Sigmoid colon (tissue), 7 donors: ENCODE data around the gene TGIF2. TPM values are rescaled to one million over a fixed set of nuclear protein-coding genes. Genes with fewer than 3 reads are reported as not detected.

Experiments used
- DNase-seq: peaks from one replicate; pipeline ENCODE4 v3.0.0-alpha.2; 2019
- H3K27ac ChIP-seq, 4 donors: fragments of 200-600 bp; sonication (generic); one replicate each; pipeline ENCODE4 v1.5.1; 2016 to 2019; ENCODE audit warnings: mild to moderate bottlenecking in 1 of 4
- H3K27me3 ChIP-seq, 3 donors: fragments of 200-600 bp; sonication (generic); one replicate each; pipeline ENCODE4 v1.5.1; 2019; ENCODE audit warnings: mild to moderate bottlenecking in 1 of 3
- H3K36me3 ChIP-seq, 4 donors: fragments of 200-600 bp; sonication (generic); one replicate each; pipeline ENCODE4 v1.5.1; 2016 to 2019
- H3K4me1 ChIP-seq, 4 donors: fragments of 200-600 bp; sonication (generic); one replicate each; pipeline ENCODE4 v1.5.1; 2017 to 2019
- H3K4me3 ChIP-seq, 4 donors: fragments of 200-600 bp; sonication (generic); one replicate each; pipeline ENCODE4 v1.5.1; 2017 to 2019; ENCODE audit warnings: mild to moderate bottlenecking in 2 of 4, moderate library complexity in 1 of 4
- H3K9me3 ChIP-seq, 4 donors: fragments of 200-600 bp in 3 of 4; sonication (generic) in 3 of 4; one replicate each; pipeline versions ENCODE4 v1.5.1 to v1.6.1; 2013 to 2019
- EP300 ChIP-seq, 4 donors: sonication (generic); formaldehyde crosslinking; IDR thresholded peaks; one replicate each; pipeline ENCODE4 v1.6.1; 2017; ENCODE audit warnings: antibody characterized with exemption in 4 of 4
- POLR2A ChIP-seq, 2 donors: fragments of 450-650 bp; IDR thresholded peaks; one replicate each; pipeline ENCODE4 v1.6.1; 2016; ENCODE audit warnings: antibody characterized with exemption in 2 of 2, mild to moderate bottlenecking in 2 of 2, moderate library complexity in 2 of 2
- POLR2AphosphoS5 ChIP-seq, 4 donors: sonication (generic); formaldehyde crosslinking; IDR thresholded peaks; one replicate each; pipeline ENCODE4 v1.6.1; 2017; ENCODE audit warnings: antibody characterized with exemption in 4 of 4
- WGBS, 2 donors: extraction: QIAGEN DNeasy Blood & Tissue Kit; methylation state at CpG; one replicate each; pipeline ENCODE4 v1.1.7; 2013; 5-methylcytosine and 5-hydroxymethylcytosine counted together
- intact Hi-C: fragments of 100-400 bp; cut with DNase I; formaldehyde crosslinking; loops from one replicate; pipeline ENCODE4 v1.15.1; 2023
- polyA plus RNA-seq, 3 donors: library from polyadenylated mRNA; stranded (reverse); fragments of 200-250 nt; gene quantifications; one replicate each; pipeline ENCODE4 v1.2.3, GENCODE V29; 2013
- total RNA-seq, 4 donors: library from RNA; depleted of rRNA; stranded (reverse); fragments of >200 nt; gene quantifications; one replicate each; pipeline ENCODE4 v1.1.0, GENCODE V29; 2016
- TF ChIP-seq, protein P1 (sequence below), 4 experiments: fragments of 450-650 bp in 3 of 4; fragments of 200-600 bp in 1 of 4; IDR thresholded peaks; one replicate each; pipeline ENCODE4 v1.5.1; 2016 to 2019; ENCODE audit warnings: antibody characterized with exemption in 4 of 4, mild to moderate bottlenecking in 3 of 4, moderate library complexity in 2 of 4
- donor health status: healthy with polysubstance abuse.
- donor health status: Bipolar disorder and iron deficiency.
- donor health status: healthy.

TGIF2 gene
- total and polyA plus RNA-seq, 7 donors: 2.1 to 13.6 (median 10.0) TPM

DNA sequence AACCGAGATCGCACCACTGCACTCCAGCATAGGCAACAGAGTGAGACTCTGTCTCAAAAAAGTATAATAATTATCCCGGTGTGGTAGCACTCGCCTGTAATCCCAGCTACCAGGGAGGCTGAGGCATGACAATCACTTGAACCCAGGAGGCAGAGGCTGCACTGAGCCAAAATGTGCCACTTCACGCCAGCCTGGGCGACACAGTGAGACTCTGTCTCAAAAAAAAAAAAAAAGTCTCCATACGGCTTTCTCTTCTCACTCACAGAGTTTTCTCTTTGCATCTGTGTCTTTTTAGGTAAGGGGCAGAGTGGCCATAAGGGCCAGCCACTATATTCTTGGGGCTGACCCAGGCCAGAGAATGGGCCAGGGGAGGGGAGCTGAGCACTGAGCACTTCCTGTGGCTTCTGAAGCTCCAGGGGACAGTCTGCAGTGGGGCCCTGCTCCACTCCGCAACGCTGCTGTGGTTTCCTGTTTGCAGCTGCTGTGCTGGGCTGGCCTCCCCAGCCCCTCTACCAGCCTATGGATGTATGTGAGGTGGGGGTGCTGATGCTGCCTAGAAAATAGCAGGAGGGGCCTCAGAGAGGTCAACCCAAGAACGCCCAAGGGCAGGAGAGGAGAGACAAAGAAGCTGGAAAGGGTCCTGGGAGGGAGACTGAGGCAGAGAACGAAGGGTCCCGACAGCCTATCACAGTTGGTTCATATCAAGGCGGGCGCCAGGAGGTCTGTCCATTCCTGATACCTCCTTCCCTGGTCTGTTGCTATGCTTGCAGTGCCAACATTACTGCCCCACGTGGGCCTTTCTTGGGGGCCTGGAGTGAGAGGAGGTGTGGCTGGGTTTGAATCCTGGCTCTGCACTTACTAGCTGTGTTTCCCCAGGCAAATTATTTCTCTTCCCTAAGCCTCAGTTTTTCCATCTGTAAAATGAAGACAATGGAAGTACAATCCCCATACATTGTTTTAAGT, 56.6 kb downstream of the TGIF2 start:
- Histone ChIP-seq H3K4me1 (no peaks in the 10 kb centered on the region), H3K36me3 (no peaks in the 10 kb centered on the region), H3K27me3 (no peaks in the 10 kb centered on the region), H3K4me3 (no peak overlapping the region), H3K27ac (no peak overlapping the region), H3K9me3 (no peaks in the 10 kb centered on the region)
- intact Hi-C loops: no loop called here
- DNase-seq: no peak
- 59 to 82% methylated on average over 15 of the region's 15 CpGs for WGBS, 2 donors
- TF ChIP-seq POLR2A (IDR thresholded peaks at IDR 0.05) (no peak), EP300 (IDR thresholded peaks at IDR 0.05) (no peak), POLR2AphosphoS5 (IDR thresholded peaks at IDR 0.05) (no peak)
- TF ChIP-seq, protein P1, sequence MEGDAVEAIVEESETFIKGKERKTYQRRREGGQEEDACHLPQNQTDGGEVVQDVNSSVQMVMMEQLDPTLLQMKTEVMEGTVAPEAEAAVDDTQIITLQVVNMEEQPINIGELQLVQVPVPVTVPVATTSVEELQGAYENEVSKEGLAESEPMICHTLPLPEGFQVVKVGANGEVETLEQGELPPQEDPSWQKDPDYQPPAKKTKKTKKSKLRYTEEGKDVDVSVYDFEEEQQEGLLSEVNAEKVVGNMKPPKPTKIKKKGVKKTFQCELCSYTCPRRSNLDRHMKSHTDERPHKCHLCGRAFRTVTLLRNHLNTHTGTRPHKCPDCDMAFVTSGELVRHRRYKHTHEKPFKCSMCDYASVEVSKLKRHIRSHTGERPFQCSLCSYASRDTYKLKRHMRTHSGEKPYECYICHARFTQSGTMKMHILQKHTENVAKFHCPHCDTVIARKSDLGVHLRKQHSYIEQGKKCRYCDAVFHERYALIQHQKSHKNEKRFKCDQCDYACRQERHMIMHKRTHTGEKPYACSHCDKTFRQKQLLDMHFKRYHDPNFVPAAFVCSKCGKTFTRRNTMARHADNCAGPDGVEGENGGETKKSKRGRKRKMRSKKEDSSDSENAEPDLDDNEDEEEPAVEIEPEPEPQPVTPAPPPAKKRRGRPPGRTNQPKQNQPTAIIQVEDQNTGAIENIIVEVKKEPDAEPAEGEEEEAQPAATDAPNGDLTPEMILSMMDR (IDR thresholded peaks at IDR 0.05): no peak

- no peaks in the 10 kb centered on the region for H3K36me3 ChIP-seq
- no peaks in the 10 kb centered on the region for H3K27me3 ChIP-seq
- H3K4me3 ChIP-seq: no peak overlapping the region
- intact Hi-C loops: no loop called here
- no peaks in the 10 kb centered on the region for H3K9me3 ChIP-seq
- DNase-seq: no peak
- TF ChIP-seq EP300 (IDR thresholded peaks at IDR 0.05) (no peak), POLR2AphosphoS5 (IDR thresholded peaks at IDR 0.05) (no peak), POLR2A (IDR thresholded peaks at IDR 0.05) (no peak)
- TF ChIP-seq, protein P1 (IDR thresholded peaks at IDR 0.05): no peak
- H3K27ac ChIP-seq: no peak overlapping the region
- no peaks in the 10 kb centered on the region for H3K4me1 ChIP-seq
- WGBS, 2 donors: 90 to 94% methylated on average over 6 of the region's 6 CpGs
Observed at GRCh38 chr20:36631646-36632045, 58.2 kb downstream of the TGIF2 start.

DNA sequence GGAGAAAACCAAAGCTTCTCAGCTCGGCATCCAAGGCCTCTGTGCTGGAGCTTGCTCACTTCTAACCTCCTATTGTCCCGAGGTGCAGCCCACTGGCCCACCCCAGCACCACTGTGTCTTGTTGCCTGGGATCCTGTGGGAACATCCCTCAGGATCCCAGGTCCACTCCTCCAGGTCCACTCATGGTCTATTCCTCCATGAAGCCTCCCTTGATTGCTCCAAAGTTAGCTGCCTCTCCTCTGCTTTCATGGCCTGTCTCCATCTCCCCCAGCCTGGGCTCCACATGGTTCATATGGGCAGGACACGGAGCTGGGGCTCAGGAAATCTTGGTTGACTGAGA, 58.7 kb downstream of the TGIF2 start:
- Histone ChIP-seq H3K4me3 (no peak overlapping the region), H3K36me3 (no peaks in the 10 kb centered on the region), H3K9me3 (no peaks in the 10 kb centered on the region), H3K27me3 (no peaks in the 10 kb centered on the region), H3K27ac (no peak overlapping the region), H3K4me1 (no peaks in the 10 kb centered on the region)
- WGBS, 2 donors: 87% methylated on average over 3 of the region's 3 CpGs
- intact Hi-C loops: no loop called here
- DNase-seq: no peak
- TF ChIP-seq, protein P1 (IDR thresholded peaks at IDR 0.05): no peak
- TF ChIP-seq POLR2A (IDR thresholded peaks at IDR 0.05) (no peak), POLR2AphosphoS5 (IDR thresholded peaks at IDR 0.05) (no peak)

DNA sequence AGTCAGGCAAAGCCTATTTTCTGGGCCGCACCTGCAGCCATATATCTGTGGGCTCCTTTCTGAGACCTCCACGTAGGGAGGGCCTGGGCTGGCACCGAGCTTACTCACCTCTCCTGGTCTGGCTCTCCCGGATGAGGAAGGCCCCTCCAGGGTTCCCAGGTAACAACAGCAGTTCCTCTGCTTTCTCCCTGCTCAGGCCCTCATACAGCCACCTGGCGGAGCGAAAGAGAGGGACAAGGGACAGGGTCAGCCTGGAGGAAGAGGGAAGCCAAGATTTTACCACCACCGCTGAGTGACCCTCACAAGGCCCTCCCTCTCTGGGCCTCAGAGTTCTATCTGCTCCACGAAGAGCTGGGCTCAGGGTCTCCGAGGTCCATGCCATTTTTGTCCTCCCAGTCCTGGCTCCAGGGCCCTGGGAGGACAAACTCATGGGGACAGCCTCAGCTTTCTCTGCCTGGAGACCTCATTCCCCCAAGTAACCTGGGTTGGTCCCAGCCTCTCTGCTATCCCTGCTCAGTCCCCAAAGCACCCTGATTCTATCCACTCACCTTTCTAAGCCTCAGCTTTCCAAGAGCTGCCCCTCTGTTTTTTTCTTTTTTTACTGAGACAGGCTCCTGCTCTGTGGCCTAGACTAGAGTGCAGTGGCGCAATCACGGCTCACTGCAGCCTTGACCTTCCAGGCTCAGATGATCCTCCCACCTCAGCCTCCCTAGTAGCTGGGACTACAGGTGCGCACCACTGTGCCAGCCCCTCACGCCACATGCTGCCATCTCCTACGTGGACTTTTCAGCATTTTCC, 59.3 kb downstream of the TGIF2 start:
- no peaks in the 10 kb centered on the region for H3K9me3 ChIP-seq
- no peaks in the 10 kb centered on the region for H3K36me3 ChIP-seq
- no peak overlapping the region for H3K4me3 ChIP-seq
- 86 to 87% methylated on average over 14 of the region's 14 CpGs for WGBS, 2 donors
- H3K27ac ChIP-seq: no peak overlapping the region
- TF ChIP-seq POLR2A (IDR thresholded peaks at IDR 0.05) (no peak), POLR2AphosphoS5 (IDR thresholded peaks at IDR 0.05) (no peak), EP300 (IDR thresholded peaks at IDR 0.05) (no peak)
- TF ChIP-seq, protein P1 (IDR thresholded peaks at IDR 0.05): no peak
- H3K27me3 ChIP-seq: no peaks in the 10 kb centered on the region
- no peaks in the 10 kb centered on the region for H3K4me1 ChIP-seq
- intact Hi-C loops: no loop called here
- no peak for DNase-seq
